SK-N-SH (cell line): ENCODE results near the gene ZNF79. TPM values are rescaled to one million over a fixed set of nuclear protein-coding genes. Genes with fewer than 3 reads are reported as not detected.

ENCODE experiments used
- CTCF ChIA-PET: fragments of 300-600, 350-600 bp; formaldehyde crosslinking; extraction: SDS; loops from one replicate; lab custom pipeline; 2021; lab: Yijun Ruan, JAX
- POLR2A ChIA-PET: fragments of 350-600 bp; sonication (Branson Sonifier 250); formaldehyde crosslinking; extraction: SDS; loops from one replicate; lab custom pipeline; 2020; ENCODE audit warnings: antibody characterized with exemption, inconsistent platforms; lab: Yijun Ruan, JAX
- DNase-seq: peaks from one replicate; pipeline ENCODE4 v3.0.0; 2012
- H2AFZ ChIP-seq: fragments of 200-600 bp; sonication (generic); 2 replicates; pipeline ENCODE4 v1.8.1; 2016; ENCODE audit warnings: antibody characterized with exemption, mild to moderate bottlenecking, low read depth
- H3F3A ChIP-seq: fragments of 200-600 bp; sonication (generic); replicated peaks from 2 replicates; pipeline ENCODE3; 2016; ENCODE audit warnings: antibody characterized with exemption, mild to moderate bottlenecking; ENCODE audit not compliant: insufficient read depth
- H3K27ac ChIP-seq, 2 experiments: fragments of 200-500 bp in 1 of 2; fragments of 200-600 bp in 1 of 2; sonication (Bioruptor generic) in 1 of 2; sonication (generic), shearing (Covaris generic) in 1 of 2; 2 replicates each; pipeline versions ENCODE4 v1.5.1 to v1.6.1; 2014 to 2016; ENCODE audit warnings: low read depth in 2 of 2, inconsistent platforms in 1 of 2, low read length in 1 of 2, mild to moderate bottlenecking in 1 of 2, mixed read lengths in 1 of 2
- H3K27me3 ChIP-seq: fragments of 200-600 bp; sonication (generic), shearing (Covaris generic); 2 replicates; pipeline ENCODE4 v1.6.1; 2016; ENCODE audit warnings: mixed run types; ENCODE audit not compliant: insufficient read depth
- H3K36me3 ChIP-seq, 2 experiments: fragments of 200-500 bp in 1 of 2; fragments of 200-600 bp in 1 of 2; sonication (Bioruptor generic) in 1 of 2; sonication (generic) in 1 of 2; replicated peaks in 1 of 2; 2 replicates each; pipeline versions ENCODE3 to v1.5.1; 2014 to 2016; ENCODE audit warnings: low read length in 1 of 2, mild to moderate bottlenecking in 1 of 2; ENCODE audit not compliant: insufficient read depth in 2 of 2, control insufficient read depth in 1 of 2
- H3K4me1 ChIP-seq, 2 experiments: fragments of 200-500 bp in 1 of 2; fragments of 200-600 bp in 1 of 2; sonication (Bioruptor generic) in 1 of 2; sonication (generic), shearing (Covaris generic) in 1 of 2; 2 replicates each; pipeline versions ENCODE4 v1.5.1 to v1.6.1; 2014 to 2016; ENCODE audit warnings: low read depth in 1 of 2, low read length in 1 of 2, mixed run types in 1 of 2; ENCODE audit not compliant: insufficient read depth in 2 of 2, control insufficient read depth in 1 of 2
- H3K4me2 ChIP-seq: fragments of 200-600 bp; sonication (generic), shearing (Covaris generic); 2 replicates; pipeline ENCODE4 v1.6.1; 2017; ENCODE audit warnings: mixed run types
- H3K4me3 ChIP-seq, 2 experiments: fragments of 200-500 bp in 1 of 2; fragments of 200-600 bp in 1 of 2; sonication (Bioruptor generic) in 1 of 2; sonication (generic), shearing (Covaris generic) in 1 of 2; 2 replicates each; pipeline versions ENCODE4 v1.5.1 to v1.8.1; 2014 to 2016; ENCODE audit warnings: low read depth in 2 of 2, inconsistent platforms in 1 of 2, low read length in 1 of 2, mild to moderate bottlenecking in 1 of 2, mixed read lengths in 1 of 2, moderate library complexity in 1 of 2
- H3K79me2 ChIP-seq: fragments of 200-600 bp; sonication (generic); 2 replicates; pipeline ENCODE4 v1.8.1; 2017; ENCODE audit warnings: mild to moderate bottlenecking; ENCODE audit not compliant: insufficient read depth
- H3K9ac ChIP-seq: fragments of 200-600 bp; sonication (generic); 2 replicates; pipeline ENCODE4 v1.6.1; 2017; ENCODE audit warnings: mixed run types
- H3K9me2 ChIP-seq: fragments of 200-600 bp; sonication (generic); 2 replicates; pipeline ENCODE4 v1.6.1; 2017; ENCODE audit warnings: mixed run types
- H3K9me3 ChIP-seq: fragments of 200-600 bp; sonication (generic); 2 replicates; pipeline ENCODE4 v1.6.1; 2017; ENCODE audit warnings: mixed run types, mild to moderate bottlenecking, moderate library complexity
- H4K20me1 ChIP-seq: fragments of 200-600 bp; sonication (generic); 2 replicates; pipeline ENCODE4 v1.6.1; 2017; ENCODE audit warnings: mild to moderate bottlenecking, mixed run types; ENCODE audit not compliant: insufficient read depth
- EZH2phosphoT487 ChIP-seq: fragments of 200-600 bp; sonication (generic); IDR thresholded peaks from 2 replicates; pipeline ENCODE4 v1.6.1; 2017; ENCODE audit warnings: low read depth, mixed run types, mild to moderate bottlenecking, antibody characterized with exemption, moderate library complexity, borderline replicate concordance
- FOSL2 ChIP-seq: IDR thresholded peaks from 2 replicates; pipeline ENCODE4 v1.4.0; 2012; ENCODE audit warnings: low read depth, mild to moderate bottlenecking, moderate library complexity, borderline replicate concordance
- FOXJ3 ChIP-seq: sonication (generic); formaldehyde crosslinking; IDR thresholded peaks from 2 replicates; pipeline ENCODE4 v1.5.1; 2020; ENCODE audit warnings: mild to moderate bottlenecking, missing genetic modification reagents
- FOXM1 ChIP-seq: IDR thresholded peaks from 2 replicates; pipeline ENCODE4 v1.4.0; 2012; ENCODE audit warnings: low read depth, mild to moderate bottlenecking
- GABPA ChIP-seq: IDR thresholded peaks from 2 replicates; pipeline ENCODE4 v1.4.0; 2012; ENCODE audit warnings: low read depth, mild to moderate bottlenecking
- NRF1 ChIP-seq: IDR thresholded peaks from 2 replicates; pipeline ENCODE4 v1.6.1; 2012; ENCODE audit warnings: low read depth, mild to moderate bottlenecking, low read length
- REST ChIP-seq: IDR thresholded peaks from 2 replicates; pipeline ENCODE4 v1.6.1; 2012; ENCODE audit warnings: mild to moderate bottlenecking, low read depth, low read length, moderate library complexity
- RFX5 ChIP-seq: IDR thresholded peaks from 2 replicates; pipeline ENCODE4 v1.6.1; 2012; ENCODE audit warnings: mild to moderate bottlenecking, improper control_type of control experiment, low read length
- SMC3 ChIP-seq: IDR thresholded peaks from 2 replicates; pipeline ENCODE4 v1.6.1; 2012; ENCODE audit warnings: low read depth, low read length, improper control_type of control experiment
- TAF1 ChIP-seq: IDR thresholded peaks from 2 replicates; pipeline ENCODE4 v1.6.1; 2012; ENCODE audit warnings: low read depth, mild to moderate bottlenecking, low read length, moderate library complexity, borderline replicate concordance
- TCF12 ChIP-seq: IDR thresholded peaks from 2 replicates; pipeline ENCODE4 v1.4.0; 2012
- USF1 ChIP-seq: IDR thresholded peaks from 2 replicates; pipeline ENCODE4 v1.4.0; 2012; ENCODE audit warnings: low read depth, borderline replicate concordance
- USF2 ChIP-seq: fragments of 150-350 bp; IDR thresholded peaks from 2 replicates; pipeline ENCODE4 v1.6.1; 2017; ENCODE audit warnings: antibody characterized with exemption, low read length, low read depth, borderline replicate concordance
- WGBS: methylation state at CpG from one replicate; pipeline ENCODE4 v1.1.6; 2017; ENCODE audit warnings: low lambda C conversion rate; 5-methylcytosine and 5-hydroxymethylcytosine counted together
- polyA plus RNA-seq, 3 experiments: library from polyadenylated mRNA; depleted of rRNA; stranded (reverse); fragments of >200 nt; gene quantifications; 2 replicates each; pipeline ENCODE4 v1.2.3, GENCODE V29; 2012
- TF ChIP-seq, protein P1 (sequence below): IDR thresholded peaks from 2 replicates; pipeline ENCODE4 v1.4.0; 2012; ENCODE audit warnings: low read depth

Gene ZNF79
- polyA plus RNA-seq, 1 of the 3 experiments (the other 2 are of a cell fraction), result 4.6 TPM

GRCh38 chr9:127449332-127449966, 25.3 kb downstream of the ZNF79 start:
- Histone ChIP-seq H3K27me3 (no peaks in the 10 kb centered on the region), H3K79me2 (peaks cover 66% of the 10 kb centered on the region), H3K9me3 (no peaks in the 10 kb centered on the region), H3K4me1 (peaks cover 5 to 40% of the 10 kb centered on the region in 2 experiments), H3K4me2 (peak overlapping the region; percentile 95), H3K9me2 (no peaks in the 10 kb centered on the region), H3K36me3 (peaks cover 50 to 58% of the 10 kb centered on the region in 2 experiments), H4K20me1 (peaks cover 52% of the 10 kb centered on the region), H3K27ac (peak overlapping the region; percentile 77 to 92), H3K9ac (peak overlapping the region; percentile 95), H2AFZ (no peak overlapping the region), H3K4me3 (peak overlapping the region; percentile 92 to 99), H3F3A (peaks cover 69% of the 10 kb centered on the region)
- ChIA-PET CTCF (interaction anchor here (1.1 to 1.2 kb wide), 2 partner anchors 11 to 21 kb away, joined by 3 read pairs; no protein-coding TSS in a partner anchor), POLR2A (interaction anchor here (1.9 kb wide), 1 partner anchor 25 kb away, joined by 12 read pairs; the partner anchor contains the start of gene ZNF79)
- no peak for DNase-seq
- 14% methylated on average over 5 of the region's 5 CpGs for WGBS
- TF ChIP-seq EZH2phosphoT487, result no peak
- no peak for TF ChIP-seq RFX5
- no peak for TF ChIP-seq FOXJ3 (CRISPR knock-in tag)
- TF ChIP-seq, protein P1, sequence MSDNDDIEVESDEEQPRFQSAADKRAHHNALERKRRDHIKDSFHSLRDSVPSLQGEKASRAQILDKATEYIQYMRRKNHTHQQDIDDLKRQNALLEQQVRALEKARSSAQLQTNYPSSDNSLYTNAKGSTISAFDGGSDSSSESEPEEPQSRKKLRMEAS, result no peak
- no peak for TF ChIP-seq TAF1
- no peak for TF ChIP-seq TCF12
- TF ChIP-seq SMC3, result no peak
- TF ChIP-seq REST, result no peak
- TF ChIP-seq USF1, result no peak
- no peak for TF ChIP-seq FOSL2
- no peak for TF ChIP-seq FOXM1
- TF ChIP-seq GABPA, result no peak
- no peak for TF ChIP-seq USF2
- no peak for TF ChIP-seq NRF1
